ENCODE data around the gene CATSPERD.

The CATSPERD gene

GRCh38 chr19:5680084-5680436 is 40.4 kb upstream of the CATSPERD start:
- peak; percentile 10 for TF ChIP-seq CTCF (conservative IDR thresholded peaks at IDR 0.05; ENCODE audit: low read depth, low read length)
- DNase-seq (ENCODE audit: low read depth), result peak; percentile 40
- H3K4me3 ChIP-seq (ENCODE audit: low read depth, low read length), result peak overlapping the region; percentile 92

GRCh38 chr19:5680437-5681368 is 39.7 kb upstream of the CATSPERD start, which contains the start of the genes HSD11B1L and MICOS13:
Gene HSD11B1L, plus strand, starts transcription at chr19:5681027. Its CDS starts 3,806 bp downstream, at chr19:5684833.
Gene MICOS13, minus strand, starts transcription at chr19:5680516. Its CDS starts 30 bp downstream, at chr19:5680486.
- DNase-seq (ENCODE audit: low read depth), result peak; percentile 99

GRCh38 chr19:5681391-5682106 is 38.9 kb upstream of the CATSPERD start:
- DNase-seq (ENCODE audit: low read depth), result no peak
- TF ChIP-seq CTCF (conservative IDR thresholded peaks at IDR 0.05; ENCODE audit: low read depth, low read length), result no peak
- peak overlapping the region; percentile 92 for H3K4me3 ChIP-seq (ENCODE audit: low read depth, low read length)

More at GRCh38 chr19:5680437-5681368, 39.7 kb upstream of the CATSPERD start, which contains the start of the genes HSD11B1L and MICOS13:
- TF ChIP-seq CTCF (conservative IDR thresholded peaks at IDR 0.05; ENCODE audit: low read depth, low read length), result no peak
- H3K4me3 ChIP-seq (ENCODE audit: low read depth, low read length), result peak within 1 kb of the TSS; percentile 92

GRCh38 chr19:5682107-5682482 is 38.3 kb upstream of the CATSPERD start:
- DNase-seq (ENCODE audit: low read depth), result no peak
- TF ChIP-seq CTCF (conservative IDR thresholded peaks at IDR 0.05; ENCODE audit: low read depth, low read length), result no peak
- H3K4me3 ChIP-seq (ENCODE audit: low read depth, low read length), result no peak overlapping the region

GRCh38 chr19:5683177-5683886 is 37.1 kb upstream of the CATSPERD start:
- TF ChIP-seq CTCF (conservative IDR thresholded peaks at IDR 0.05; ENCODE audit: low read depth, low read length), result no peak
- no peak overlapping the region for H3K4me3 ChIP-seq (ENCODE audit: low read depth, low read length)
- no peak for DNase-seq (ENCODE audit: low read depth)

- DNase-seq (ENCODE audit: low read depth), result no peak
- H3K4me3 ChIP-seq (ENCODE audit: low read depth, low read length), result no peak overlapping the region
- no peak for TF ChIP-seq CTCF (conservative IDR thresholded peaks at IDR 0.05; ENCODE audit: low read depth, low read length)
Observed at GRCh38 chr19:5684694-5685430, 35.6 kb upstream of the CATSPERD start.
